ENCODE results near the gene PAX8.

The PAX8 gene

GRCh38 chr2:113219889-113220641, 58.7 kb downstream of the PAX8 start:
- DNase-seq (ENCODE audit: low spot score), result no peak

GRCh38 chr2:113219525-113219888, 59.2 kb downstream of the PAX8 start:
- DNase-seq (ENCODE audit: low spot score), result no peak

- DNase-seq (ENCODE audit: low spot score), result no peak
These were observed 59.7 kb downstream of the PAX8 start for GRCh38 chr2:113219092-113219441.

- peak; percentile 57 for DNase-seq (ENCODE audit: low spot score)
These were observed 60.2 kb downstream of the PAX8 start for GRCh38 chr2:113218283-113219091.

GRCh38 chr2:113217455-113218282, 61.1 kb downstream of the PAX8 start:
- no peak for DNase-seq (ENCODE audit: low spot score)

- no peak for DNase-seq (ENCODE audit: low spot score)
These were observed 61.7 kb downstream of the PAX8 start for GRCh38 chr2:113216891-113217454.

- DNase-seq (ENCODE audit: low spot score), result no peak
These were observed 62.4 kb downstream of the PAX8 start for GRCh38 chr2:113216321-113216720.

GRCh38 chr2:113215056-113215455, 63.7 kb downstream of the PAX8 start:
- DNase-seq (ENCODE audit: low spot score), result no peak

- DNase-seq (ENCODE audit: low spot score), result no peak
These were observed 64.6 kb downstream of the PAX8 start for GRCh38 chr2:113214141-113214540.

- no peak for DNase-seq (ENCODE audit: low spot score)
These were observed 65.4 kb downstream of the PAX8 start for GRCh38 chr2:113213061-113213930.

GRCh38 chr2:113212245-113213060, 66.3 kb downstream of the PAX8 start:
- no peak for DNase-seq (ENCODE audit: low spot score)

- DNase-seq (ENCODE audit: low spot score), result peak; percentile 34
These were observed 67.3 kb downstream of the PAX8 start for GRCh38 chr2:113211226-113212105.

GRCh38 chr2:113209646-113210171, 69.0 kb downstream of the PAX8 start:
- DNase-seq (ENCODE audit: low spot score), result no peak

- no peak for DNase-seq (ENCODE audit: low spot score)
These were observed 69.6 kb downstream of the PAX8 start for GRCh38 chr2:113209011-113209645.

- no peak for DNase-seq (ENCODE audit: low spot score)
These were observed 70.3 kb downstream of the PAX8 start for GRCh38 chr2:113208396-113208795.

GRCh38 chr2:113207021-113207420, 71.7 kb downstream of the PAX8 start:
- no peak for DNase-seq (ENCODE audit: low spot score)

GRCh38 chr2:113206251-113206650, 72.5 kb downstream of the PAX8 start:
- DNase-seq (ENCODE audit: low spot score), result no peak

- peak; percentile 68 for DNase-seq (ENCODE audit: low spot score)
These were observed 74.7 kb downstream of the PAX8 start for GRCh38 chr2:113203901-113204519.
